Embryonic facial prominence (tissue), 1 donor: ENCODE data around the gene CHD9NB.

ENCODE experiments used
- DNase-seq: peaks from one replicate; pipeline ENCODE4 v3.0.0-alpha.2; 2016; ENCODE audit errors: extremely low spot score

The CHD9NB gene

DNA sequence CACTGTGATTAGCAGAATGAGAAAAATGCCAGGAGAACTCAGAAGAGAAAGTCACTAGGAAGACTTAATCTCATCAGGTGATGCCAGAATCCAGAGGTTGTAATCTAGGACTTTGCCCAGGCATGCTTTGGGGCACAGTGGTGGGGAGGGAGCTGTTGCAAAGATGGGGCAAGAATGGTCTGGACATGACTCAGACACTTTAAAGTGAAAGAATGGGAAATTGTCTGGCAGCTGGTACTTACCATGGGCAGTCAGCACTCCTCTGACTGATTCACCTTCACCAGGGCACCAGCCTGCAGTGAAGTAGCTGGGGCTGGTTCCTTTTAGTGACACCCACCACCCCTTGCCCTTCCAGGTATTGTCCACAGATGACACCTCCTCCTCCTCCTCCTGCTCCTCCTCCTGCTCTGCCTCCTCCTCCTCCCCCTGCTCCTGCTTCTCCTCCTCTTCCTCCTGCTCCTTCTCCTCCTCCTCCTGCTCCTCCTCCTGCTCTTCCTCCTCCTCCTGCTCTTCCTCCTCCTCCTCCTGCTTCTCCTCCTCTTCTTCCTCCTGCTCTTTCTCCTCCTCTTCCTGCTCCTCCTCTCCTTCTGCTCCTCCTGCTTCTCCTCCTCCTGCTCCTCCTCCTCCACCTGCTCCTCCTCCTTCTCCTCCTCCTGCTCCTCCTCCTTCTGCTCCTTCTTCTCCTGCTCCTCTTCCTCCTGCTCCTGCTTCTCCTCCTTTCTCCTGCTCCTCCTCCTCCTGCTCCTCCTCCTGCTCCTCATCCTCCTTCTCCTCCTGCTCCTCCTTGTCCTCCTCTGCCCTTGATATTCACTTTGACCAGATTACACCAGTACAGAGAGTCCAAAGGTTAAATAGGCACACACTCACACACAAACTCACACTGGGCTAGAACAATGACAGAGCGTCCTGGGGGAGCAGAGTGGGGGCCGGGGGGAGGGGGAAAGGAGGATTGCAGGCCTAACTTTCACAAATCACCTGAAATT is at the start of gene CHD9NB:
TSS of gene CHD9NB (minus strand) at position 379 of the 983 bp plus-strand sequence. CDS start 8,739 bp downstream, outside the sequence.
- no peak for DNase-seq

DNA sequence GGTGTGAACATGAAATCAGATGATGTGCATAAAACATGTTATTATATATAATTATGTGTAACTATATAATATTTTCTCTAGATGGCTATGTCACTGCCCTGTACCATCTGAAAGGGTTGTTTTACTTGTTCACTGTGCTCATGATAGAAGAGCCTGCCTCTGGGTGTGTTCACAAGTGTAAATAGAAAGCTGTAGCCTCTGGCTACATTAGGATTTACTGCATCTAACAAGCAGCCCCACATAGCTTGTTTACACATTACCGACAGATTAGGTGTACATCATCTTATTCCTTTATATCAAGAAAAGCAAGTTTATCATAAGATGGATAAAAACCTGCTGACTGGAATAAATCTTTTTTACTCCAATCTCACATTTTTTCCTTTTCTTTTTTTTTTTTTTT is 48.2 kb upstream of the CHD9NB start:
- DNase-seq, result no peak

GRCh38 chr16:53100131-53100748 is 47.5 kb upstream of the CHD9NB start:
- DNase-seq, result no peak

DNA sequence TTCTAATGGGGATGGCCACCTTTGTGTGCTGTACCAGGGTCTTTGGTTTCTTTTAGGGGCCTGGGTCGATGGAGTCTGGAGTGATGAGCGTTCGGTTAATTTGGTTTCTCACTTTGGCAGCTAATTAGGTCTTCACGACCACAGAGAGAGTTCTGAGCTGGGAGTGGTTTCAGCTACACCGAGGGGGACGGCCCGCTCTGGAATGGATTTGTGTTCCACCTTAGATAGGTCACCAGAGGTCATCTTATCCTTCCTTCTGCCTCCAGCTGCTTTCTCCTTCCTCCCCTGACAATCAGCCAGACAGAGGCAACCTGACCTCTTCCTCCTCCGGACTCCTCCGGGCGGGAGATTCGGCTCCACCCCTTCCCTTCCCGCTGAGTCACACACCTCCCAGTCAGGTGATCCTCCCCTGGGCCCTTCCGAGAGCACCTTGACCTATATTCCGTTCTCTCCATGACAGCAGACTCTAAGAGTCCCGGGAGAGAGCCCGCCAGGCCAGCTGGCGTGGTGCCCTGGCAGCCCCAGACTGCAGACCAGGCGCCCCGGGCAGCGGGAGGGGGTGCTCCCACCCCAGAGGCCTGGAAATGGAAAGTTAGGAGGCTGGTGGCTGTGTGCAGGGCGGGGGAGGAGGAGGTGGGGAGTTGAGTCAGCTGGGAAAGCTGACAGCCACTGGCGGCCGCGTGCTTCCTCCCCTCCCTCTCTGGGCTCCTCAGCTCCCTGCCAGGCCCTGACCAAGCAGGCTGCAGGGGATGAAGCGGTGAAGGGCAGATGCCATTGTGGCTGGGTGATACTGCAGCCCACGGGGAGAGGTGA is 46.8 kb upstream of the CHD9NB start:
- DNase-seq, result peak; percentile 71

DNA sequence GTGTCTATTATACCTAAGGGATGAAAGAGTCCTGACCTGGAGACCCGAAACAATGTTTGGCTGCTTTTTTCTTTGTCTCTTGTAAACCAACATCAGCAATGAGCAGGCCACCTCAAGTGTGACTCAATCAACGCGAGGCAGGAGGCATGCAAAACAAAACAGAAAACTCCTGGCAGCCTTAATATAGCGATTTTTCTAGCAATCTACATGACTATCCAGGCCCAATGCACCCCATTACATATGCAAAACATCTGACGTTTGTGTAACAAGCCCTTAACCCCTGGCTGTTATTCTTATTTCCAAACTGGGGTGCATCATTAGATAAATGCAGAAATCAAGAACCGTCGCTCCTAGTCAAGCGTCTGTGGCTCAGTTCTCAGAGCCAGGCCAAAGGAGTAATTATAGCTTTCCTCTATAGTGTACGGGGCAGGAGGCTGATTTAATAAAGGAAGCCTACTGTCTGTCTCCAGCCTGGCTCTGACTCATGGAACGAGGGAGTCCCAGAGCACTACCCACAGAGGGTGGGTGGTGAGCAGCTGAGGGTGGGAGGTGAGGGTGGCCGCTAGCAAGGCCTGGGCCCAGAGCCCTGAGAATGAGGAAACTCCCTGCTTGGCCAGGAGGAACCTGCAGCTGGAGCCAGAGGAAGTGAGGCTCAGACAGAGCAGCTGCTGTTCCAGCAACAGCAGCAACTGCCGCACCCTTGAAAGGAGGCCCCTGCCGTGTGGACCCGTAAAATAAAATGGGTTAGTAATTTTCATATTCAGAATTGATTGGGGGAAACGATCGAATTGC is 46.0 kb upstream of the CHD9NB start:
- DNase-seq, result no peak

DNA sequence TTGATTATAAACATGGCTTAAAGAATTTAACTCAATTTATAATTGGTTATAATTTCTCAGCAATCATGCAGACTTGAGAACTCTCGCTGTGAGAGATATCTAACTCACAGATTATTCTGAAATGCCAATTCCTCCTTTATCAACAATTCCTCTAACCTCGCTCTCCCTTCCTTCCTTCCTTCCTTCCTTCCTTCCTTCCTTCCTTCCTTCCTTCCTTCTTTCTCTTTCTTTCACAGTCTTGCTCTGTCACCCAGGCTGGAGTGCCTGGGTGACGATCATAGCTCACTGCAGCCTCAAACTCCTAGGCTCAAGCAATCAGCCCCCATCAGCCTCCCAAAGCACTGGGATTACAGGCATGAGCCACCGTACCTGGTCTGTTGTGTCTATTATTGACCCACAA is 44.5 kb upstream of the CHD9NB start:
- no peak for DNase-seq

DNA sequence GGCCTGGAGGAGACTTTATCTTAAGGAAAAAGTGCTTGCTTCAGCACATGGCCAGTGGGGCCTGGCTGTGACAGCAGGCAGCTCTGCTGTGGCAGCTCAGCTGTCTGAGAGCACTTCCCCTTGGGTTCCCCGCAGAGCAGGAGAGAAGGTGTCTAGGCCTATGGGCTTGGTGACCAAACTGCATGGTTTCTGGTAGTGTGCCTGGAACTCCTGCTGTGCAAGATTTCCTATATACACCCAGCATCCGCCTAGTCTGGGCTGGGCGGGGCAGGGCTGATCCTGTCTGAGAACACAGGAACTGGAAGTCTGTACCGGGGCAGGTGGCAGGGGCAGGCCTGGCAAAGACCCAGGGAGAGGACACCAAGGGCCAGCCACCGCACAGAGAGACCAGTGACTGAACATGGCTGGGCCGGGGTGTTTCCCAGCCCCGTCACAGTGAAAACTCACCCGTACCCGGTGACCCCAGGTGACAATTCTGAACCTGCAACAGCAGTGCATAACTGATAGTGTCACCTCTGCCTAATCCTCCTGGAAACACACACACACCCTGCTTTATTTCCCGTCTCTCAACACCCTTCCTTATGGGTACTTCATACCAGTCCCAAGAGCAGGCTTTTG is 41.4 kb upstream of the CHD9NB start:
- DNase-seq, result no peak

GRCh38 chr16:53093162-53093744 is 40.6 kb upstream of the CHD9NB start:
- DNase-seq, result no peak

DNA sequence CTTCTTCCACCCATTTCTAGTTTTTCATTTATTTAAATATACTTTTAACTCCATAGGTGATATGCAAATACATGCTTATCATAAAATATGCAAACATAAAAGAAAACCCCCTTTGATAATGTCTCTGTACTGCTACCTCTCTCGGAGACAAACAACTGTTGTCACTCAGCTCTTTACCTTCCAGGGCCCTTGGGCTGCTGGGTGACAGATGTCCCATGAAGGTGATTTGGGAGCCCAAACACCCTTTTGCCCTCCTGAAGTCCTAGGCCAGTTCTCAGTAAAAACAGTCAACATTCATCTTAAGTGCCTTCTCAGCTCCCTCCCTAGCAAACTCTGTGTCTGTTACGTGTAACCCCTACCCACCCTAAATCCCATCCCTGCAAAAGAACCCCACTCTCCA is 39.6 kb upstream of the CHD9NB start:
- no peak for DNase-seq

DNA sequence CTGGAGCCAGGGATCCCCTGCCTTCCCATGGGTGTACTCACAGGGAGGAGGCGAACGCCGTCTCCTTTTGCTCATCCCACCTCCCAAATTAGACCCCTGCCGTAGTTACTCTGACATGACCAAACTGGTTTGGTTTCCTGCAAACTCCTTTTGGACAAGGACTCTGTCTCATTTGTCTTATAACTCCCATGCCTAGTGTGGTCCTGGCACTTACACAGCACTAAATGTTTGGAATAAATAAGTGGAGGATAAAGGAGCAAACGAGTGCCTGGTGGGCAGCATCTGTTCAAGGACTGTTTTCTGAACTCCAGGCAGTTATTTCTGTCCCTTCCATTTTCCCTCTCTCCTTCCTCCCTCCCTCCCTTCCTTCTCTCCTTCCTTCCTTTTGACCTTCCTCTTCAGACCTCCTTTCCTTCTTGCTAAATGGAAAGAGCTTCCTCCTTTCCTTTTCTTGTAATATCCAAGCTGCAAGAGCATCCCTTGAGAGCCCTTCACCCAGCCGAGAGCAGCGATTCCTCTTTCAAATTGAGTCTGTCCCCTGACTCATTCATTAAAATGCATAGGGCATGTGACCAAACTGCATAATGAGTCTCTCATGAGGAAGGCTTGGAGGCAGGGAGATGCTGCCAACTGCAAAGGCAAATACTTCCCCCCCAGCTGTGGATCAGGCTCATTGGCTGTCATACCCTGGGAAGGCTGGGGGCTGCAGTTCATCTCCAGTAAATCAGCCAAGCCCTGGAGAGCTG is 38.9 kb upstream of the CHD9NB start:
- peak; percentile 65 for DNase-seq

DNA sequence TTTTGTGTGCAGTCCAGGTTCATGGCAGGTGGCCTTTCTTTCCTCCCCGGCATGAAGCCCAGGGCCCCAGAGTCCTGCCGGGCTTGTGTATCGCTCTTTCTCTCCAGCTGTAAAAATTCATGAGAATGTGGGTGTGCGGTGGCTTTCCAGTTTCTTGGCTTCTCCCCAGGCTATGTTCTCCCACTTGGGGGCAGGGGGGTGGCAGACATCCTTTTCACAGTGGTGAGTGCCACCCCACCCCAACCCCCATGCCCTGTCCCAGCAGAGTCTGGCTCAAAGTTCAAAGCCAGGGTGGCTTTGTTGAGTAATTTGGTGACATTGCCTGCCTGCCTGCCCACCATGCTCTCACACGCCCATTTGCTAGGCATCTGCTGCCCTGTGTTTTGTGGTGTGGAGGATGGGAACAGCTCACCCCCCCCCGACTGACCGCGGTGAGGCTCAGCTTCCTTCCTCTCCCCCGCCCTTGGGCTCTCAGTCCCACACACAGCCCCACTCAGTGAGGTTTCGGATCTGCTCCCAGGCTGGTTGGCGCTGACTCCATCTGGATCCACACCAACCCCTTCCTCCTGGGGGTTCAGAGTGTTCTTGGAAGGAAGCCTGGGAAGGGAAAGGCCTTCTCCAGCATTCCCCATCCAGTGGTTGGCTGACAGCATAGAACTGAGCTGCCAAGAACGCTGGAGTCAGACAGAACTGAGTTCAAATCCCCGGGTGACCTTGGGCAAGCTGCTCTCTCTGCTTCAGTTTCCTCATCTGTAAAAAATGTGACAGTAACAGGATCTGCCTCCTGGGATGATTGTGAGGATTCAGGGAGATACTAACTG is 38.1 kb upstream of the CHD9NB start:
- peak; percentile 89 for DNase-seq

GRCh38 chr16:53090286-53090590 is 37.5 kb upstream of the CHD9NB start:
- no peak for DNase-seq

- no peak for DNase-seq
Observed at GRCh38 chr16:53089434-53090285, 37.0 kb upstream of the CHD9NB start.

DNA sequence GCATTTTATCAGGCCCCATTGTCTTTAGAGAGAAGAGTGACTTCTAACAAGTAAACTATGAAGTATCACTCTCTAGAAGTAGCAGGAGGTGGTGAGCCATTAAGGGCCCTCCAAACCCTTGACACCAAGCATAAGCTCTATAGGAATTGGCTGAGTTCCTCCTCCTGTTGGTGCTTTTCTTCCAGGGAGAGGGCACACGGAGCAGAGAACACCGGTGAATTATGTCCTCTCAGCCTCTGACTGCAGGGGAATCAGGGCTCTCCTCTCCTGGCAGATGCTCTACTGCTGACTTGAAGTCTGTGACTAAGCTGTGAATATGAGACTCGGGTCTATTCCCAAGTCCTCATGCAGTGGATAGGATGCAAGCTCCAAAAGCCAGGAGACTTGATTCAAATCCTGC is 34.4 kb upstream of the CHD9NB start:
- DNase-seq, result no peak

DNA sequence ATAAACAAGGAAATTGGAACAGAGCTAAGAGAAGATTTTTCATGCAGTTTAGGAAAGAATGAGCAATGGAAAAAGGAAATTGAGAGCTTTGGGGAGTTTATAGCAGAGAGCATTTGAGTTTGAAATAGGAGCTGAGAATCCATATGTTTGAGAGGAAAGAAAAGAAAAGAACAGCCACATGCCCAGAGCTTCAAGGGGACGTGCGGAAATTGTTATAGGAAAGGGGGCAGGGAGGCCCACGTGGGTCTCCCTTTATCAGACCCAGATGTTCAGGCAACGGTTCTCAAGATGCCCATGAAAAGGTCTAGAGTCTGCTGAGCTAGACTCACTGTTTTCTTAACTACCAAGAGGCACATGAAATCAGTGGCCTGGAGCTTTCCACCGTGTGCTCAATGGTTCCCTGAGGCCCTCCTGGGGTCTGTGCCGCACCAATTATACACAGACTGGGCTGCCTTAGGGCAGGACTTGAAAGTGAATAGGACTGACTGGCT is 33.3 kb upstream of the CHD9NB start:
- DNase-seq, result peak; percentile 95

GRCh38 chr16:53085369-53085843 is 32.7 kb upstream of the CHD9NB start:
- DNase-seq, result no peak

DNA sequence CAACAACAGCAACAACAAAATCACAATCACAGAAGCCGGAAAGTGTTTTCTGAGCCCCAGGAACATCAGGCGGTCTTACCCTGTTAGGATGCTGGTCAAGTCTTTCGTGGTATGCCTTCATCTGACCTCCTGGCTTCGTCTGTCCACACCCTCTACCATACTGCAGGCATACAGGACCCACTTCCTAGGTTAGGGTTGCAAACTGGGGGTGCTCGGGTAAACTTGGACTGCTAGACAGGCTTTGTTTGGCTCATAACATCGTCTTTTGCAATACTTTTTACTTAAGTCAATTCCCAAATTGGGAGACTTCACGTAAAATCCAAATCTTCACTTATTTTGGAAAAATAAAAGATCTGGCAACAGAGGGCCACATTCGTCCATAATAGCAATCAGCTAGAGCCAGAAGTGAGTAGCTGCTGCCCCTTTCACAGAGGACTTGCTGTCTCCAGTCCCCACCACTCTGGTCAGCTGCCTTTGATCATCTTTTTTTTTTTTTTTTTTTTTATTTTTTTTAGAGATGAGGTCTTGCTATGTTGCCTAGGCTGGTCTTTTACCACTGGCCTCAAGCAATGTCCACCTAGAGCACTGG is 32.1 kb upstream of the CHD9NB start:
- DNase-seq, result no peak
